ENCODE results near the gene SMAD6.

SMAD6 gene

GRCh38 chr15:66673410-66674322 lies 28.4 kb upstream of the SMAD6 start:
- no peaks in the 10 kb centered on the region for H3K27me3 ChIP-seq (ENCODE audit: insufficient read depth, low read length, poor library complexity, severe bottlenecking)
- no peaks in the 10 kb centered on the region for H3K9me2 ChIP-seq (replicated peaks; ENCODE audit: low read depth, low read length)
- no peaks in the 10 kb centered on the region for H3F3A ChIP-seq (ENCODE audit: low read depth)
- H3K36me3 ChIP-seq (ENCODE audit: insufficient read depth, low read length): no peaks in the 10 kb centered on the region
- peaks cover 4% of the 10 kb centered on the region; the same call in 1 of the 2 replicates for H3K9me3 ChIP-seq (ENCODE audit: insufficient read depth, low read depth, low read length)
- H3K9ac ChIP-seq (ENCODE audit: low read depth, low read length, poor library complexity, severe bottlenecking): no peak overlapping the region
- H3K4me2 ChIP-seq (ENCODE audit: low read depth, low read length, poor library complexity, severe bottlenecking): no peak overlapping the region
- H3K79me2 ChIP-seq (ENCODE audit: insufficient read depth, low read length): no peaks in the 10 kb centered on the region
- peaks cover 13% of the 10 kb centered on the region for H3K4me1 ChIP-seq (ENCODE audit: insufficient read depth, low read length, poor library complexity, severe bottlenecking)
- H2AFZ ChIP-seq (ENCODE audit: low read length): no peak overlapping the region
- H3K4me3 ChIP-seq (ENCODE audit: low read length, poor library complexity, severe bottlenecking): no peak overlapping the region
- TF ChIP-seq CTCF (conservative IDR thresholded peaks at IDR 0.05; ENCODE audit: low read length): no peak
- no peak for TF ChIP-seq EZH2phosphoT487 (IDR thresholded peaks at IDR 0.05; ENCODE audit: borderline replicate concordance)
- H4K20me1 ChIP-seq (ENCODE audit: insufficient read depth, low read length, poor library complexity, severe bottlenecking): no peaks in the 10 kb centered on the region

GRCh38 chr15:66674756-66675155 lies 27.3 kb upstream of the SMAD6 start:
- Histone ChIP-seq H2AFZ (ENCODE audit: low read length) (no peak overlapping the region), H3K9me2 (replicated peaks; ENCODE audit: low read depth, low read length) (no peaks in the 10 kb centered on the region), H3K79me2 (ENCODE audit: insufficient read depth, low read length) (no peaks in the 10 kb centered on the region), H3K4me3 (ENCODE audit: low read length, poor library complexity, severe bottlenecking) (no peak overlapping the region), H3K9me3 (ENCODE audit: insufficient read depth, low read depth, low read length) (peaks cover 4% of the 10 kb centered on the region; the same call in 1 of the 2 replicates), H3K9ac (ENCODE audit: low read depth, low read length, poor library complexity, severe bottlenecking) (no peak overlapping the region), H3F3A (ENCODE audit: low read depth) (no peaks in the 10 kb centered on the region), H3K36me3 (ENCODE audit: insufficient read depth, low read length) (no peaks in the 10 kb centered on the region), H3K4me1 (ENCODE audit: insufficient read depth, low read length, poor library complexity, severe bottlenecking) (peaks cover 13% of the 10 kb centered on the region), H3K4me2 (ENCODE audit: low read depth, low read length, poor library complexity, severe bottlenecking) (no peak overlapping the region), H3K27me3 (ENCODE audit: insufficient read depth, low read length, poor library complexity, severe bottlenecking) (no peaks in the 10 kb centered on the region), H4K20me1 (ENCODE audit: insufficient read depth, low read length, poor library complexity, severe bottlenecking) (no peaks in the 10 kb centered on the region)
- TF ChIP-seq CTCF (conservative IDR thresholded peaks at IDR 0.05; ENCODE audit: low read length) (no peak), EZH2phosphoT487 (IDR thresholded peaks at IDR 0.05; ENCODE audit: borderline replicate concordance) (no peak)

DNA sequence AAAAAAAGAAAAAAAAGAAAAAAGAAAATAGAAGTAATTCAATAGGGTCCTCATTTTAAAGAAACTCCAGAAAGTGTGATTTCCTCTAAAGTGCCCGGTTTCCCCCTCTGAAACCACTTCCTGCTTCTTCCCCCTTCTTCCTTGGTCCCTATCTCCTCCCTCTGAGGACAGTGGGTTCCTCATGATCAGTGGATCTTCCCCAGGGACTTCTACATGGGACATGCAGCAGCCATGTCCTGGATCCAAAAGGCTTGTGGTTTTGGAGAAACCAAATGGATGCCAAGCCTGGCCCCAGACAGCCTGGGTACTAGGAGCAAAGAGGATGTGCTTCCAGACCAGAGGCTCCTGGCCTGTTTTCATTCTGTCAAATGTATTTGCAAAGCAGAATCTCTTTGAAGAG lies 26.6 kb upstream of the SMAD6 start:
- H4K20me1 ChIP-seq (ENCODE audit: insufficient read depth, low read length, poor library complexity, severe bottlenecking): no peaks in the 10 kb centered on the region
- TF ChIP-seq CTCF (conservative IDR thresholded peaks at IDR 0.05; ENCODE audit: low read length) (no peak), EZH2phosphoT487 (IDR thresholded peaks at IDR 0.05; ENCODE audit: borderline replicate concordance) (no peak)
- H3K9ac ChIP-seq (ENCODE audit: low read depth, low read length, poor library complexity, severe bottlenecking): no peak overlapping the region
- H3F3A ChIP-seq (ENCODE audit: low read depth): no peaks in the 10 kb centered on the region
- peak overlapping the region; percentile 56; the same call in 1 of the 2 replicates for H2AFZ ChIP-seq (ENCODE audit: low read length)
- peaks cover 13% of the 10 kb centered on the region for H3K4me1 ChIP-seq (ENCODE audit: insufficient read depth, low read length, poor library complexity, severe bottlenecking)
- peaks cover 4% of the 10 kb centered on the region; the same call in 1 of the 2 replicates for H3K9me3 ChIP-seq (ENCODE audit: insufficient read depth, low read depth, low read length)
- no peaks in the 10 kb centered on the region for H3K27me3 ChIP-seq (ENCODE audit: insufficient read depth, low read length, poor library complexity, severe bottlenecking)
- H3K9me2 ChIP-seq (replicated peaks; ENCODE audit: low read depth, low read length): no peaks in the 10 kb centered on the region
- no peaks in the 10 kb centered on the region for H3K36me3 ChIP-seq (ENCODE audit: insufficient read depth, low read length)
- H3K4me3 ChIP-seq (ENCODE audit: low read length, poor library complexity, severe bottlenecking): no peak overlapping the region
- no peak overlapping the region for H3K4me2 ChIP-seq (ENCODE audit: low read depth, low read length, poor library complexity, severe bottlenecking)
- no peaks in the 10 kb centered on the region for H3K79me2 ChIP-seq (ENCODE audit: insufficient read depth, low read length)
